Uterus (tissue), 4 donors: ENCODE results near the gene ST8SIA1. TPM values are rescaled to one million over a fixed set of nuclear protein-coding genes. Genes with fewer than 3 reads are reported as not detected.

Experiments
- DNase-seq, 2 donors: peaks; one replicate each; pipeline ENCODE4 v3.0.0-alpha.2; 2019 to 2020
- H3K27ac ChIP-seq, 2 donors: fragments of 200-600 bp; sonication (generic); 1 replicate in 1 of 2; 2 replicates in 1 of 2; pipeline ENCODE4 v1.5.1; 2016 to 2018
- H3K27me3 ChIP-seq, 2 donors: fragments of 200-600 bp; sonication (generic); one replicate each; pipeline ENCODE4 v1.5.1; 2018 to 2019; ENCODE audit warnings: control low read depth in 1 of 2
- H3K36me3 ChIP-seq, 2 donors: fragments of 200-600 bp; sonication (generic); one replicate each; pipeline ENCODE4 v1.5.1; 2019; ENCODE audit warnings: control low read depth in 1 of 2
- H3K4me1 ChIP-seq, 2 donors: fragments of 200-600 bp; sonication (generic); one replicate each; pipeline ENCODE4 v1.5.1; 2018 to 2019; ENCODE audit warnings: control low read depth in 1 of 2
- H3K4me3 ChIP-seq, 2 donors: fragments of 200-600 bp; sonication (generic); 1 replicate in 1 of 2; 2 replicates in 1 of 2; pipeline ENCODE4 v1.5.1; 2018 to 2019; ENCODE audit warnings: mild to moderate bottlenecking in 1 of 2
- H3K9me3 ChIP-seq, 2 donors: fragments of 200-600 bp; sonication (generic); one replicate each; pipeline ENCODE4 v1.5.1; 2019; ENCODE audit warnings: control low read depth in 1 of 2
- CTCF ChIP-seq, 4 experiments: fragments of 200-600 bp in 2 of 4; fragments of 450-650 bp in 2 of 4; sonication (generic) in 2 of 4; IDR thresholded peaks; one replicate each; pipeline ENCODE4 v1.5.1; 2016 to 2019; ENCODE audit warnings: antibody characterized with exemption in 4 of 4, mild to moderate bottlenecking in 2 of 4, moderate library complexity in 1 of 4
- POLR2A ChIP-seq, 2 donors: fragments of 450-650 bp; IDR thresholded peaks; one replicate each; pipeline ENCODE4 v1.6.1; 2016; ENCODE audit warnings: antibody characterized with exemption in 2 of 2, mild to moderate bottlenecking in 1 of 2, moderate library complexity in 1 of 2
- intact Hi-C: fragments of 100-400 bp; cut with DNase I; formaldehyde crosslinking; loops from one replicate; pipeline ENCODE4 v1.15.1; 2023; ENCODE audit warnings: low total_unique reads
- total RNA-seq, 4 donors: library from RNA; depleted of rRNA in 3 of 4; stranded (reverse); fragments of >200 nt in 3 of 4; gene quantifications; one replicate each; pipeline versions ENCODE4 v1.1.0 to v1.2.4, GENCODE V29; 2014 to 2023
- donor health status: DM: yes; HTN: yes; CAD: no.

The ST8SIA1 gene
- total RNA-seq, 4 donors from 2014 or later = 7.8 to 14.6 (median 9.9) TPM

GRCh38 chr12:22202847-22203246 is 131.7 kb downstream of the ST8SIA1 start:
- TF ChIP-seq CTCF (IDR thresholded peaks at IDR 0.05) = no peak
- no peak overlapping the region for H3K27ac ChIP-seq
- H3K36me3 ChIP-seq = no peaks in the 10 kb centered on the region
- DNase-seq = no peak
- H3K27me3 ChIP-seq = no peaks in the 10 kb centered on the region
- intact Hi-C loops = no loop called here
- H3K4me3 ChIP-seq = no peak overlapping the region
- H3K4me1 ChIP-seq = no peaks in the 10 kb centered on the region
- H3K9me3 ChIP-seq = no peaks in the 10 kb centered on the region

- Histone ChIP-seq H3K9me3 (no peaks in the 10 kb centered on the region), H3K36me3 (no peaks in the 10 kb centered on the region), H3K4me1 (no peaks in the 10 kb centered on the region), H3K4me3 (no peak overlapping the region), H3K27ac (no peak overlapping the region), H3K27me3 (no peaks in the 10 kb centered on the region)
- no peak for TF ChIP-seq POLR2A (IDR thresholded peaks at IDR 0.05)
- no peak for TF ChIP-seq CTCF (IDR thresholded peaks at IDR 0.05)
- intact Hi-C loops = no loop called here
- DNase-seq = no peak
Observed at GRCh38 chr12:22201101-22201500, 133.4 kb downstream of the ST8SIA1 start.

- Histone ChIP-seq H3K36me3 (no peaks in the 10 kb centered on the region), H3K9me3 (no peaks in the 10 kb centered on the region), H3K4me1 (no peaks in the 10 kb centered on the region), H3K27ac (no peak overlapping the region), H3K27me3 (no peaks in the 10 kb centered on the region), H3K4me3 (no peak overlapping the region)
- intact Hi-C loops = no loop called here
- no peak for TF ChIP-seq POLR2A (IDR thresholded peaks at IDR 0.05)
- no peak for TF ChIP-seq CTCF (IDR thresholded peaks at IDR 0.05)
- no peak for DNase-seq
Observed at GRCh38 chr12:22196236-22196635, 138.3 kb downstream of the ST8SIA1 start.

- no peaks in the 10 kb centered on the region for H3K9me3 ChIP-seq
- DNase-seq = no peak
- no peaks in the 10 kb centered on the region for H3K36me3 ChIP-seq
- intact Hi-C loops = no loop called here
- H3K4me3 ChIP-seq = no peak overlapping the region
- no peaks in the 10 kb centered on the region for H3K4me1 ChIP-seq
- TF ChIP-seq POLR2A (IDR thresholded peaks at IDR 0.05) (no peak), CTCF (IDR thresholded peaks at IDR 0.05) (no peak)
- H3K27ac ChIP-seq = no peak overlapping the region
- no peaks in the 10 kb centered on the region for H3K27me3 ChIP-seq
Observed at GRCh38 chr12:22190969-22191368, 143.5 kb downstream of the ST8SIA1 start.

- H3K27me3 ChIP-seq = no peaks in the 10 kb centered on the region
- no peaks in the 10 kb centered on the region for H3K4me1 ChIP-seq
- intact Hi-C loops = no loop called here
- no peak overlapping the region for H3K4me3 ChIP-seq
- TF ChIP-seq CTCF (IDR thresholded peaks at IDR 0.05) (no peak), POLR2A (IDR thresholded peaks at IDR 0.05) (no peak)
- no peaks in the 10 kb centered on the region for H3K36me3 ChIP-seq
- DNase-seq = no peak
- no peaks in the 10 kb centered on the region for H3K9me3 ChIP-seq
- H3K27ac ChIP-seq = no peak overlapping the region
Observed at GRCh38 chr12:22188431-22188830, 146.1 kb downstream of the ST8SIA1 start.
